ENCODE results near the gene INTS4.
"Not testable (repeated sequence)": the region's sequence is repeated elsewhere in the genome, so short reads cannot be mapped to it uniquely, and the experiment has no call there.

INTS4 gene

DNA sequence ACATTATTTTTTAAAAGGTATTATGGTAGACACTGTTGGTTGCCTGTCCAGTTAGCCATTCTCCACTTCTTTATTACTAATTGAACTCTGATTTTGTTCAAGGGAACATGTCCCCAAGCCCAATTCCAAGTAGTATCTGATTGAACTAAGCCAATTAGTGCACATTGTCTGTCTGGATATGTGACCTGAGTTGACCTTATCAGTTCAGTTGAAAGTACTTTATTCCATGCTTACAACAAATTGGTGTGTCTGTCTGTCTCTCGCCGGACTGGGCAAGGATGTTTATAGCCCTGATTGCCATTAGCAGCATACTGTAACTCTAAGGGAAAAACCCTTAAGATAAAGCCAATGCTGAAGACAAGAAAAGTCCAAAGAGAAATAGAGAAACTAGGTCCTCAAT lies 85.6 kb downstream of the INTS4 start:
- TF ChIP-seq, protein P1, sequence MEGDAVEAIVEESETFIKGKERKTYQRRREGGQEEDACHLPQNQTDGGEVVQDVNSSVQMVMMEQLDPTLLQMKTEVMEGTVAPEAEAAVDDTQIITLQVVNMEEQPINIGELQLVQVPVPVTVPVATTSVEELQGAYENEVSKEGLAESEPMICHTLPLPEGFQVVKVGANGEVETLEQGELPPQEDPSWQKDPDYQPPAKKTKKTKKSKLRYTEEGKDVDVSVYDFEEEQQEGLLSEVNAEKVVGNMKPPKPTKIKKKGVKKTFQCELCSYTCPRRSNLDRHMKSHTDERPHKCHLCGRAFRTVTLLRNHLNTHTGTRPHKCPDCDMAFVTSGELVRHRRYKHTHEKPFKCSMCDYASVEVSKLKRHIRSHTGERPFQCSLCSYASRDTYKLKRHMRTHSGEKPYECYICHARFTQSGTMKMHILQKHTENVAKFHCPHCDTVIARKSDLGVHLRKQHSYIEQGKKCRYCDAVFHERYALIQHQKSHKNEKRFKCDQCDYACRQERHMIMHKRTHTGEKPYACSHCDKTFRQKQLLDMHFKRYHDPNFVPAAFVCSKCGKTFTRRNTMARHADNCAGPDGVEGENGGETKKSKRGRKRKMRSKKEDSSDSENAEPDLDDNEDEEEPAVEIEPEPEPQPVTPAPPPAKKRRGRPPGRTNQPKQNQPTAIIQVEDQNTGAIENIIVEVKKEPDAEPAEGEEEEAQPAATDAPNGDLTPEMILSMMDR (conservative IDR thresholded peaks at IDR 0.05), result no peak
- no peak for TF ChIP-seq ZFX (IDR thresholded peaks at IDR 0.05)
- H3K27ac ChIP-seq, result no peak overlapping the region

DNA sequence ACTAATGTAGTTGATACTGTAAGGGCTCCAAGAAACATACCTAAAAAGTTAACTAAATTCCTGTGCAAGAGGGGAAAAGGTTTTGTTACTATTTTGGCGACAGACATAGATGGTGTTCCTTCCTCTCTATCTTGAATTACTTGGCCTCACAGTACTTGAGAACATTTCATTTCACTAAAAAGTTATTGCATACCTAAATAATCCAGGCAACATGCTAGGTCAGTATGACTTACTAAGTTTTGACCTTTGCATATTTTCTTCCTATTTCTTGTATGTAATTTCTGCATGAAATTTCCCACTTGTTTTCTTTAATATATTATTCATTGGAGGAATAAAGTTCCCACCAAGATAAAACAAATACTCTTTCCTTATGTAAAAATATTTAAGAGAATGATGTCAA lies 99.5 kb downstream of the INTS4 start:
- not testable (repeated sequence) for H3K27ac ChIP-seq

DNA sequence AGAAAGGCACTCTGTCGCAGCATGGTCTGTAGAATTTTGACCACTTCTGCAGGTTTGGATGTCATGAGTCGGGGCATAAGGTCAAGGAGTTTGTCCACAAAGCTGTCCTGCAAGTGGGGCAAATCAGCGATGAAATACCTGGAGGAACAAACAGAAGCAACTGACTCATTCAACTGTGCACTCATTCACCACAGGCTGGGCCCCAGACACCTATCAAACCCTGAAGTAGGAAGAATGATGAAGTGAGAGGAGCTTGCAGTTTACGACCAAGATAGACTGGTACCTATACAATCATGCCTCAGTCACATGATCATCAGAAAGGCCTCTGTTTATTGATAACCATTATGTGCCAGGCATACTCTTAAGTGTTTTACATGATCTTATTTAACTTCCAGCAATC lies 102.8 kb downstream of the INTS4 start:
- not testable (repeated sequence) for H3K27ac ChIP-seq

DNA sequence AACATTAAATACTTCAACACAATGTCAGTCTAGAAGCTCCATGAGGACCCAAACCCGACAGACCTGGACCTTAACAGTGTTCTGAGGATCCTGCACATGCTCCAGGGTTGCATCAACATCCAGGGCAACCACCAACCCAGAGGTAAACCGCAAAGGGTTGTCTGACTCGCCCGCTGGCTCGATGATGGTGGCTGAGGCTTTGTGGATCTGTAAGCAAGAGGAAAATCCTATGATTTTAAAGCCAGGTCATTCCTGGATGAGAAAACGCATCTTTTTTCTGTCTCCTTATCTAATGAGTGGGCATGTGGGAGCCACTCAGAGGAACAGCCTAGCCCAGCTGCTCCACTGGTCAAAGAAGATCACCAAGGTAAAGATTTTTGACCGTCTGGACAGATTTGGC lies 103.2 kb downstream of the INTS4 start:
- H3K27ac ChIP-seq, result not testable (repeated sequence)

DNA sequence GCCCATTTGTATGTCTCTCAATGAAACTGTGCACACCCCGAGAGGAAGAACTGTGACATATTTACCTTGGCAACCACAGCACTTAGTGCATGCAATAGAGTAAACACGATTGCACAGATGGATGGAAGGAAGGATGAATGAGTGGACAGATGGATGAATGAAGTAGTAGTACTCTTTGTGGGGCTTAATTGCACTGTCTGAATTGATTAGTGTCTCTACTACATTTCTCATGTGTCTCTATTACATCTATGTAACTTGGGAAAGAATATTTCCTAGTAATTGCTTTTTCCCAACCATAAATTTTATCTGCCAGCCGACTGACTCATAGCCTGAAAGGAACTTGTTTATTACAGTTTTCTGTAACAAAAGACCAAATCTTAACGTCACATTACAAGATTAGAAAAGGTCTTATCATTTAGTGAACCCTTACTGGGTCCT lies 103.8 kb downstream of the INTS4 start:
- H3K27ac ChIP-seq, result not testable (repeated sequence)

DNA sequence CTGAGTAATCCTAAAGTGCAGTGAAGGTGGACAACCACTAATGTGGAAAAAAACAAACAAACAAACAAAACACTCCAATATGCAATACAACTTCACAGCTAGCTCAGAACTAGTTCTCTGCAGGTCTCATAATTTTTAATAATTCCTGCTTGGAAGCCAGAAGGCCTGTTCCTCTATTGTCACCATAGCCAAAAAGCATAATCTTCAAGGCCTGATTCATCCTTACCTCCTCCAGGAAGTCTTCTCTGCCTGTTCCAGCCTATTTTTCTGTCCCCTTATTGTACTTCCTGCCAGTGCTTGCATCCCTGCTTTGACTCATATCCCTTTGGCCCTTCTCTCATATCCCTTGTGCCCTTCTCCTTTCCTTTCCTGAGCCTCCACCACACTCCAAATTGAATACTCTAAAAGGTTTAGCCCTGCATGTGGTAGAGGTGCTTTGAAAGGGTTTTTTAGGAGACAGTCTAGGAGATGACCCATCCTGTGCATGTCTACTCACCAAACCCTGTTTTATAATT lies 104.3 kb downstream of the INTS4 start:
- not testable (repeated sequence) for H3K27ac ChIP-seq

DNA sequence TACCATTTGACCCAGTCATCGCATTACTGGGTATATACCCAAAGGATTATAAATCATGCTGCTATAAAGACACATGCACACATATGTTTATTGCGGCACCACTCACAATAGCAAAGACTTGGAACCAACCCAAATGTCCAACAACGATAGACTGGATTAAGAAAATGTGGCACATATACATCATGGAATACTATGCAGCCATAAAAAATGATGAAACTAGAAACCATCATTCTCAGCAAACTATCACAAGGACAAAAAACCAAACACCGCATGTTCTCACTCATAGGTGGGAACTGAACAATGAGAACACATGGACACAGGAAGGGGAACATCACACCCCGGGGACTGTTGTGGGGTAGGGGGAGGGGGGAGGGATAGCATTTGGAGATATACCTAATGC lies 105.4 kb downstream of the INTS4 start:
- H3K27ac ChIP-seq, result not testable (repeated sequence)

DNA sequence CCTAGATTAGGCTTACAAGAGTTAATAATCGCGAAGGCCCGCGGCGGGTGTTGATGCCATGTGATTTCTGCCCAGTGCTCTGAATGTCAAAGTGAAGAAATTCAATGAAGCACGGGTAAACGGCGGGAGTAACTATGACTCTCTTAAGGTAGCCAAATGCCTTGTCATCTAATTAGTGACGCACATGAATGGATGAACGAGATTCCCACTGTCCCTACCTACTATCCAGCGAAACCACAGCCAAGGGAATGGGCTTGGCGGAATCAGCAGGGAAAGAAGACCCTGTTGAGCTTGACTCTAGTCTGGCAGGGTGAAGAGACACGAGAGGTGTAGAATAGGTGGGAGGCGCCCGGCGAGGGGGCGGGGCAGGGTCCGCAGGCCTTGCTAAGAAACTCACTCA lies 108.1 kb downstream of the INTS4 start:
- TF ChIP-seq ZFX (IDR thresholded peaks at IDR 0.05), result no peak
- TF ChIP-seq, protein P1 (conservative IDR thresholded peaks at IDR 0.05), result no peak
- no peak overlapping the region for H3K27ac ChIP-seq

DNA sequence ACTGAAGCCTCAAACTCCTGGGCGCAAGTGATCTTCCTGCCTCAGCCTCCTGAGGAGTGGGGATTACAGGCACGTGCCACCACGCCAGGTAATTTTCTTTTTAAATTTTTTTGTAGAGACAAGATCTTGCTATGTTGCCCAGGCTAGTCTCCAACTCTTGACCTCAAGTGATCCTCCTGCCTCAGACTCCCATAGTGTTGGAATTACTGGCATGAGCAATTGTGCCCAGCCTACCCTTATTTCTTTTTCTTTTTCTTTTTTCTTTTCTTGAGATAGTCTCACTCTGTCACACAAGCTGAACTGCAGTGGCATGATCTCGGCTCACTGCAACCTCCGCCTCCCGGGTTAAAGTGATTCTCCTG lies 109.7 kb downstream of the INTS4 start:
- no peak for TF ChIP-seq ZFX (IDR thresholded peaks at IDR 0.05)
- TF ChIP-seq, protein P1 (conservative IDR thresholded peaks at IDR 0.05), result no peak
- H3K27ac ChIP-seq, result no peak overlapping the region

DNA sequence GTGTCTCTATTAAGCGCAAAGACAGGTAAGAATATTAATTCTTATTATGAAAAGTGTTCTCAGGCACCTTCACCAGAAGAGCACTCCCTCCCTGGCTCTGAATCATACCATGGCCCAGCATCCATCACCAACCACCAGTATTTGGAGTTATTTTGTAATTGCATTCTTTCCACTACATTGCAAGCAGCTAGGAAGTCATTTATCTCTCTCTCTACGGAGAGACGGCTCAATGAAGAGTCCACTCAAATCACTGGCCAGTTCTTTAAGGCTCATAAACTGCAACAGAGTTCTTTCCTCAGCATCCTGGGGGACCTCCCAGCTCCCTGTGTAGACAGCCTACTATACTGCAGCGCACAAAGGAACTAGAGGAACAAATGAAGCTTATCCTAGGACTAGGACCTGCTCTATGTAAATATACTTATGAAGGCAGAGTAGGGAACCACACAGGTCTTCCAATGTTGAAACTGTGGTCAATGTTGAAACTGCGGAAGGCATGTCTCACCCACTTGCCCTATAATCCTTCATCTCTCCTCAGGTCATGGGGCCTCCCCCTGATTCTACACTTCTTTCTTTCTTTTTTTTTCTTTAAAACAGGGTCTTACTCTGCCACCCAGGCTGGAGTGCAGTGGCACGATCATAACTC lies 110.2 kb downstream of the INTS4 start:
- TF ChIP-seq ZFX (IDR thresholded peaks at IDR 0.05), result no peak
- TF ChIP-seq, protein P1 (conservative IDR thresholded peaks at IDR 0.05), result no peak
- no peak overlapping the region for H3K27ac ChIP-seq

DNA sequence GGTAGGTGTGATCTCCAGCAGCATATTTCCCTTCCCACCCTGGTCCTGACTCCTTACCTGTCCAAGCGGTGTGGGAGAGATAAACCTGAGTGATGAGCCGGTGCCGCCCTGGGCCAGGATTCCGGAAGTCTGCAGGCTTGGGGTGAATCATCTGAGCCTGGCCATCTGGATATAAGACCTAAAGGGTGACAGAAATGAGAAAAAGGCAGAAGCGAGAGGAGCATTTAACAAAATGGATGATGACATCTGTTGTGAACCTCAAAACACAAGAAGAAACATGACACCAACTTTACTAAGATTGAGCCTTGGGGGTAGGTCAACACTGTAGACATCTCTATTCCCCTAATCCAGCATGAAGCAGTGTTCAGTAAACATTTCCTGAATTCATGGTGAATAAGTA lies 110.7 kb downstream of the INTS4 start:
- no peak for TF ChIP-seq ZFX (IDR thresholded peaks at IDR 0.05)
- TF ChIP-seq, protein P1 (conservative IDR thresholded peaks at IDR 0.05), result no peak
- no peak overlapping the region for H3K27ac ChIP-seq

All from C4-2B (cell line).